K562 (cell line): ENCODE measurements around the gene NEK4. TPM values are rescaled to one million over a fixed set of nuclear protein-coding genes. Genes with fewer than 3 reads are reported as not detected.

Experiments used
- CHD1 ChIP-seq: fragments of 200-600 bp; sonication (generic); IDR thresholded peaks from one replicate; pipeline ENCODE4 v1.6.1; 2012; ENCODE audit warnings: mild to moderate bottlenecking, moderate library complexity, low read length, inconsistent platforms
- CREM ChIP-seq: IDR thresholded peaks from 2 replicates; pipeline ENCODE4 v1.6.1; 2014; ENCODE audit warnings: antibody characterized with exemption, low read depth
- EGR1 ChIP-seq: fragments of 450-650 bp; conservative IDR thresholded peaks from 2 replicates; pipeline ENCODE4 v1.6.1; 2017; ENCODE audit warnings: mild to moderate bottlenecking
- KAT2B ChIP-seq: IDR thresholded peaks from one replicate; pipeline ENCODE4 v1.6.1; 2012; ENCODE audit warnings: low read depth, mild to moderate bottlenecking, control low read depth, inconsistent platforms, low read length, moderate library complexity
- MCM7 ChIP-seq, 2 experiments: fragments of 450-650 bp; IDR thresholded peaks; 2 replicates each; pipeline ENCODE4 v1.6.1; 2016 to 2018
- PHB ChIP-seq: fragments of 250-450 bp; sonication (Bioruptor Pico); IDR thresholded peaks from 2 replicates; pipeline ENCODE4 v1.5.0; 2021
- RFX1 ChIP-seq: fragments of 450-650 bp; IDR thresholded peaks from 2 replicates; pipeline ENCODE4 v1.6.1; 2016; ENCODE audit warnings: mild to moderate bottlenecking, moderate library complexity
- ZNF436 ChIP-seq: fragments of 250-450, 450-650 bp; sonication (Bioruptor Pico); formaldehyde crosslinking; IDR thresholded peaks from 2 replicates; pipeline ENCODE4 v1.7.0; 2020; ENCODE audit warnings: mild to moderate bottlenecking
- ZNF695 ChIP-seq: fragments of 450-650 bp; formaldehyde crosslinking; IDR thresholded peaks from 2 replicates; pipeline ENCODE4 v1.4.0; 2020; ENCODE audit warnings: mild to moderate bottlenecking, moderate library complexity
- polyA plus RNA-seq, 8 experiments: library from polyadenylated mRNA; depleted of rRNA in 4 of 8; stranded (reverse) in 5 of 8; unstranded in 3 of 8; fragments of >200 nt; fragmentation: Nextera tagmentation in 2 of 8; fragmentation: Illumina TruSeq in 1 of 8; extraction: Ambion mirVana in 2 of 8; extraction: Trizol in 1 of 8; gene quantifications; 2 replicates each; pipeline versions ENCODE4 v1.2.1 to v1.2.3, GENCODE V29; 2011 to 2014; ENCODE audit warnings: inconsistent platforms in 1 of 8, missing spikeins in 1 of 8
- total RNA-seq, 7 experiments: library from RNA; depleted of rRNA in 6 of 7; stranded (reverse); fragments of >200 nt in 6 of 7; fragmentation: Illumina TruSeq in 2 of 7; extraction: Trizol in 2 of 7; gene quantifications; 2 replicates each; pipeline versions ENCODE4 v1.2.1 to v1.2.3, GENCODE V29; 2011 to 2021; ENCODE audit warnings: low replicate concordance in 1 of 7
- TF ChIP-seq, protein P1 (sequence below): fragments of 450-650 bp; IDR thresholded peaks from 2 replicates; pipeline ENCODE4 v1.7.1; 2018; ENCODE audit warnings: mild to moderate bottlenecking, low read depth; ENCODE audit not compliant: partially characterized antibody
- TF ChIP-seq, protein P2 (sequence below), 2 experiments: IDR thresholded peaks; 2 replicates each; pipeline ENCODE4 v1.6.1; 2012; ENCODE audit warnings: improper control_type of control experiment in 2 of 2, low read depth in 2 of 2, low read length in 2 of 2, borderline replicate concordance in 1 of 2
- TF ChIP-seq, protein P3 (sequence below): IDR thresholded peaks from 2 replicates; pipeline ENCODE4 v1.6.1; 2016; ENCODE audit warnings: missing genetic modification characterization, missing compliant biosample characterization
- TF ChIP-seq, protein P4 (sequence below): fragments of 450-650 bp; formaldehyde crosslinking; IDR thresholded peaks from 2 replicates; pipeline ENCODE4 v1.4.0; 2020; ENCODE audit warnings: mild to moderate bottlenecking
- TF ChIP-seq, protein P5 (sequence below): sonication (generic); formaldehyde crosslinking; IDR thresholded peaks from 2 replicates; pipeline ENCODE4 v1.4.0; 2020; ENCODE audit warnings: mild to moderate bottlenecking, missing genetic modification reagents
- TF ChIP-seq, protein P6 (sequence below), 2 experiments: fragments of 450-650 bp in 1 of 2; sonication (generic) in 1 of 2; formaldehyde crosslinking in 1 of 2; IDR thresholded peaks in 1 of 2; conservative IDR thresholded peaks in 1 of 2; 2 replicates each; pipeline versions ENCODE4 v1.6.1 to v1.8.1; 2016 to 2023; ENCODE audit warnings: mild to moderate bottlenecking in 2 of 2, moderate library complexity in 2 of 2, inconsistent platforms in 1 of 2, missing genetic modification reagents in 1 of 2

Gene NEK4
- total and polyA plus RNA-seq, 9 of the 15 experiments (the other 6 are each of a cell fraction or from before 2014, with no cell fraction given), result 5.8 to 23.1 (median 16.6) TPM

DNA sequence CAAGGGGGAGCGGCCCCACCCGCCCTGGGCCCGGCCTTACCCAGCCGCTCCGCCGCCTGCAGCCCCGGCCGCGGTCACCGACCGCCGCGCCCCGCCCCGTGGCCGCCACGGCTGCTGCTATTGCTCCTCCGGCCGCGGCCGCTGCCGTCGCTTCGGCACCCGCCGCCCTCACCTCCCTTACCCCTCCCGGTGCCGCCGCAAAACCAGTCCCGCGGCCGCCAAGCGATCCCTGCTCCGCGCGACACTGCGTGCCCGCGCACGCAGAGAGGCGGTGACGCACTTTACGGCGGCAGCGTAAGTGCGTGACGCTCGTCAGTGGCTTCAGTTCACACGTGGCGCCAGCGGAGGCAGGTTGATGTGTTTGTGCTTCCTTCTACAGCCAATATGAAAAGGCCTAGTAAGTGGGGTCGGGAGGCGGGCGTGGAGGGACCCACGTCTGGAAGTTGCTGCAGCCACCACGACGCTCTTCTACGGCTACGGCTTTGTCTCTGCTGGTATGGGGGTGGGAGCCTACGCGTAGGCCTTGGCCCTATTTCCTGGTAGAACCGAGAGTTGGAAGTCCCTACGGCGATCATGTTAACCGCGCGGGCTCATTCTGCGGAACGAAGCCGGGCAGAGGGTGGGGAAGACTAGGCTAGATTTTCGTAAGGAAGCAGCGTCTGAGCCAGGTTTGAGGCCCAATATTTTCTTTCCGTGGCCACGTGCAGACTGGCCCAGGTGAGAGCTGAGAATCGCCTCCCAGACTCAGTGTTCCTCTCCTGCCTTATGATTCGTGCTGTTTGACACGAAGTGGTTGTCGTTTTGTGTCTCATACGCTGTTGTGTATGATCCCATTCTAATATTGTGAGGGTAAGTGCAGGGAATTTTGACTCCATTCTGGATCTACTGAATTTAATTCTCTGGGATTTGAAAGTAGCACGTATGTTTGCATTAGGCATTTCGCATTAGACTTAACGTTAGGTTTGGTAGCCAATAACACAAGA lies 84.7 kb downstream of the NEK4 start, which contains the start of the genes GNL3 and PBRM1 (continued):
- TF ChIP-seq, protein P1, sequence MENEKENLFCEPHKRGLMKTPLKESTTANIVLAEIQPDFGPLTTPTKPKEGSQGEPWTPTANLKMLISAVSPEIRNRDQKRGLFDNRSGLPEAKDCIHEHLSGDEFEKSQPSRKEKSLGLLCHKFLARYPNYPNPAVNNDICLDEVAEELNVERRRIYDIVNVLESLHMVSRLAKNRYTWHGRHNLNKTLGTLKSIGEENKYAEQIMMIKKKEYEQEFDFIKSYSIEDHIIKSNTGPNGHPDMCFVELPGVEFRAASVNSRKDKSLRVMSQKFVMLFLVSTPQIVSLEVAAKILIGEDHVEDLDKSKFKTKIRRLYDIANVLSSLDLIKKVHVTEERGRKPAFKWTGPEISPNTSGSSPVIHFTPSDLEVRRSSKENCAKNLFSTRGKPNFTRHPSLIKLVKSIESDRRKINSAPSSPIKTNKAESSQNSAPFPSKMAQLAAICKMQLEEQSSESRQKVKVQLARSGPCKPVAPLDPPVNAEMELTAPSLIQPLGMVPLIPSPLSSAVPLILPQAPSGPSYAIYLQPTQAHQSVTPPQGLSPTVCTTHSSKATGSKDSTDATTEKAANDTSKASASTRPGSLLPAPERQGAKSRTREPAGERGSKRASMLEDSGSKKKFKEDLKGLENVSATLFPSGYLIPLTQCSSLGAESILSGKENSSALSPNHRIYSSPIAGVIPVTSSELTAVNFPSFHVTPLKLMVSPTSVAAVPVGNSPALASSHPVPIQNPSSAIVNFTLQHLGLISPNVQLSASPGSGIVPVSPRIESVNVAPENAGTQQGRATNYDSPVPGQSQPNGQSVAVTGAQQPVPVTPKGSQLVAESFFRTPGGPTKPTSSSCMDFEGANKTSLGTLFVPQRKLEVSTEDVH, result peak; percentile 67
- TF ChIP-seq ZNF436 (CRISPR knock-in tag) (no peak), PHB (no peak), ZNF695 (CRISPR knock-in tag) (no peak), CHD1 (peak; percentile 28), EGR1 (peak; percentile 86), RFX1 (no peak), MCM7 (IDR thresholded peaks at IDR 0.05) (no peak), CREM (peak; percentile 92), KAT2B (no peak)
- TF ChIP-seq, protein P2, sequence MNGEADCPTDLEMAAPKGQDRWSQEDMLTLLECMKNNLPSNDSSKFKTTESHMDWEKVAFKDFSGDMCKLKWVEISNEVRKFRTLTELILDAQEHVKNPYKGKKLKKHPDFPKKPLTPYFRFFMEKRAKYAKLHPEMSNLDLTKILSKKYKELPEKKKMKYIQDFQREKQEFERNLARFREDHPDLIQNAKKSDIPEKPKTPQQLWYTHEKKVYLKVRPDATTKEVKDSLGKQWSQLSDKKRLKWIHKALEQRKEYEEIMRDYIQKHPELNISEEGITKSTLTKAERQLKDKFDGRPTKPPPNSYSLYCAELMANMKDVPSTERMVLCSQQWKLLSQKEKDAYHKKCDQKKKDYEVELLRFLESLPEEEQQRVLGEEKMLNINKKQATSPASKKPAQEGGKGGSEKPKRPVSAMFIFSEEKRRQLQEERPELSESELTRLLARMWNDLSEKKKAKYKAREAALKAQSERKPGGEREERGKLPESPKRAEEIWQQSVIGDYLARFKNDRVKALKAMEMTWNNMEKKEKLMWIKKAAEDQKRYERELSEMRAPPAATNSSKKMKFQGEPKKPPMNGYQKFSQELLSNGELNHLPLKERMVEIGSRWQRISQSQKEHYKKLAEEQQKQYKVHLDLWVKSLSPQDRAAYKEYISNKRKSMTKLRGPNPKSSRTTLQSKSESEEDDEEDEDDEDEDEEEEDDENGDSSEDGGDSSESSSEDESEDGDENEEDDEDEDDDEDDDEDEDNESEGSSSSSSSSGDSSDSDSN (IDR thresholded peaks at IDR 0.05; ENCODE audit: borderline replicate concordance in 1 of 2, low read depth in 2 of 2, low read length in 2 of 2), result no peak
- TF ChIP-seq, protein P3, sequence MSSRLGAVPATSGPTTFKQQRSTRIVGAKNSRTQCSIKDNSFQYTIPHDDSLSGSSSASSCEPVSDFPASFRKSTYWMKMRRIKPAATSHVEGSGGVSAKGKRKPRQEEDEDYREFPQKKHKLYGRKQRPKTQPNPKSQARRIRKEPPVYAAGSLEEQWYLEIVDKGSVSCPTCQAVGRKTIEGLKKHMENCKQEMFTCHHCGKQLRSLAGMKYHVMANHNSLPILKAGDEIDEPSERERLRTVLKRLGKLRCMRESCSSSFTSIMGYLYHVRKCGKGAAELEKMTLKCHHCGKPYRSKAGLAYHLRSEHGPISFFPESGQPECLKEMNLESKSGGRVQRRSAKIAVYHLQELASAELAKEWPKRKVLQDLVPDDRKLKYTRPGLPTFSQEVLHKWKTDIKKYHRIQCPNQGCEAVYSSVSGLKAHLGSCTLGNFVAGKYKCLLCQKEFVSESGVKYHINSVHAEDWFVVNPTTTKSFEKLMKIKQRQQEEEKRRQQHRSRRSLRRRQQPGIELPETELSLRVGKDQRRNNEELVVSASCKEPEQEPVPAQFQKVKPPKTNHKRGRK, result no peak
- TF ChIP-seq, protein P4, sequence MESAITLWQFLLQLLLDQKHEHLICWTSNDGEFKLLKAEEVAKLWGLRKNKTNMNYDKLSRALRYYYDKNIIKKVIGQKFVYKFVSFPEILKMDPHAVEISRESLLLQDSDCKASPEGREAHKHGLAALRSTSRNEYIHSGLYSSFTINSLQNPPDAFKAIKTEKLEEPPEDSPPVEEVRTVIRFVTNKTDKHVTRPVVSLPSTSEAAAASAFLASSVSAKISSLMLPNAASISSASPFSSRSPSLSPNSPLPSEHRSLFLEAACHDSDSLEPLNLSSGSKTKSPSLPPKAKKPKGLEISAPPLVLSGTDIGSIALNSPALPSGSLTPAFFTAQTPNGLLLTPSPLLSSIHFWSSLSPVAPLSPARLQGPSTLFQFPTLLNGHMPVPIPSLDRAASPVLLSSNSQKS (CRISPR knock-in tag), result no peak
- TF ChIP-seq, protein P5, sequence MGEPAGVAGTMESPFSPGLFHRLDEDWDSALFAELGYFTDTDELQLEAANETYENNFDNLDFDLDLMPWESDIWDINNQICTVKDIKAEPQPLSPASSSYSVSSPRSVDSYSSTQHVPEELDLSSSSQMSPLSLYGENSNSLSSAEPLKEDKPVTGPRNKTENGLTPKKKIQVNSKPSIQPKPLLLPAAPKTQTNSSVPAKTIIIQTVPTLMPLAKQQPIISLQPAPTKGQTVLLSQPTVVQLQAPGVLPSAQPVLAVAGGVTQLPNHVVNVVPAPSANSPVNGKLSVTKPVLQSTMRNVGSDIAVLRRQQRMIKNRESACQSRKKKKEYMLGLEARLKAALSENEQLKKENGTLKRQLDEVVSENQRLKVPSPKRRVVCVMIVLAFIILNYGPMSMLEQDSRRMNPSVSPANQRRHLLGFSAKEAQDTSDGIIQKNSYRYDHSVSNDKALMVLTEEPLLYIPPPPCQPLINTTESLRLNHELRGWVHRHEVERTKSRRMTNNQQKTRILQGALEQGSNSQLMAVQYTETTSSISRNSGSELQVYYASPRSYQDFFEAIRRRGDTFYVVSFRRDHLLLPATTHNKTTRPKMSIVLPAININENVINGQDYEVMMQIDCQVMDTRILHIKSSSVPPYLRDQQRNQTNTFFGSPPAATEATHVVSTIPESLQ (CRISPR knock-in tag), result no peak
- TF ChIP-seq, protein P6, sequence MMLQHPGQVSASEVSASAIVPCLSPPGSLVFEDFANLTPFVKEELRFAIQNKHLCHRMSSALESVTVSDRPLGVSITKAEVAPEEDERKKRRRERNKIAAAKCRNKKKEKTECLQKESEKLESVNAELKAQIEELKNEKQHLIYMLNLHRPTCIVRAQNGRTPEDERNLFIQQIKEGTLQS (IDR thresholded peaks at IDR 0.05), result peak; percentile 51
- TF ChIP-seq, protein P6 (CRISPR knock-in tag; conservative IDR thresholded peaks at IDR 0.05), result no peak
